HCT116 (cell line): ENCODE measurements around the gene PRRC2A. TPM values are rescaled to one million over a fixed set of nuclear protein-coding genes. Genes with fewer than 3 reads are reported as not detected.

Source experiments
- ATAC-seq: fragments of 200-7000 bp; cut with Tn5 transposase; 2 replicates; pipeline ENCODE4 v1.9.1; 2020; ENCODE audit warnings: mild to moderate bottlenecking, moderate library complexity
- BruUV-seq: library from RNA; stranded (reverse); fragments of 400-500 nt; replicated peaks from 2 replicates; lab custom pipeline; 2021; lab: Mats Ljungman, UMichigan
- CTCF ChIA-PET: fragments of 300-600 bp; sonication (Branson Sonifier 250); formaldehyde crosslinking; loops from one replicate; lab custom pipeline; 2021; ENCODE audit warnings: antibody characterized with exemption; lab: Charles Lee
- POLR2A ChIA-PET: fragments of 300-600, 350-600 bp; sonication (Branson Sonifier 250); formaldehyde crosslinking; loops from one replicate; lab custom pipeline; 2021; ENCODE audit warnings: antibody characterized with exemption; lab: Charles Lee
- RAD21 ChIA-PET, 2 experiments: fragments of 300-600 bp; sonication (Branson Sonifier 250); formaldehyde crosslinking; loops; one replicate each; lab custom pipeline; 2023; ENCODE audit warnings: low total read pairs in 2 of 2; ENCODE audit not compliant: uncharacterized antibody in 2 of 2, unreplicated experiment in 2 of 2, low non-redundant PET in 1 of 2; lab: Charles Lee
- DNase-seq: peaks from one replicate; pipeline ENCODE4 v3.0.0-alpha.2; 2010; ENCODE audit warnings: low read depth, low spot score
- H2AFZ ChIP-seq: fragments of 200-600 bp; shearing (Covaris generic), sonication (generic); 2 replicates; pipeline ENCODE4 v1.6.1; 2017; ENCODE audit warnings: low read depth, mixed run types, mixed read lengths, antibody characterized with exemption, low read length; ENCODE audit not compliant: poor library complexity, severe bottlenecking
- H3K27ac ChIP-seq: 2 replicates; pipeline ENCODE4 v1.5.1; 2012; ENCODE audit warnings: low read depth, low read length
- H3K27me3 ChIP-seq: fragments of 200-600 bp; sonication (generic); 2 replicates; pipeline ENCODE4 v1.6.1; 2016; ENCODE audit warnings: mixed run types, low read length, mixed read lengths; ENCODE audit not compliant: insufficient read depth
- H3K36me3 ChIP-seq, 2 experiments: fragments of 200-500 bp in 1 of 2; fragments of 200-600 bp in 1 of 2; sonication (Bioruptor generic) in 1 of 2; sonication (generic) in 1 of 2; 2 replicates each; pipeline versions ENCODE4 v1.5.1 to v1.6.1; 2014 to 2016; ENCODE audit warnings: low read length in 2 of 2, inconsistent platforms in 1 of 2, mixed read lengths in 1 of 2, mixed run types in 1 of 2; ENCODE audit not compliant: insufficient read depth in 2 of 2, control insufficient read depth in 1 of 2
- H3K4me1 ChIP-seq, 2 experiments: fragments of 200-600 bp in 1 of 2; sonication (generic) in 1 of 2; 2 replicates each; pipeline versions ENCODE4 v1.5.1 to v1.6.1; 2012 to 2017; ENCODE audit warnings: low read length in 2 of 2, inconsistent platforms in 1 of 2, mild to moderate bottlenecking in 1 of 2, mixed read lengths in 1 of 2, mixed run types in 1 of 2, moderate library complexity in 1 of 2; ENCODE audit not compliant: insufficient read depth in 2 of 2, control insufficient read depth in 1 of 2
- H3K4me2 ChIP-seq: fragments of 200-600 bp; sonication (generic); 2 replicates; pipeline ENCODE4 v1.6.1; 2017; ENCODE audit warnings: mixed run types, low read length, mixed read lengths
- H3K4me3 ChIP-seq, 2 experiments: fragments of 200-600 bp in 1 of 2; sonication (generic) in 1 of 2; replicated peaks in 1 of 2; 2 replicates each; pipeline ENCODE4 v1.5.1; 2011 to 2016; ENCODE audit warnings: low read length in 2 of 2, control low read depth in 1 of 2, low read depth in 1 of 2, mild to moderate bottlenecking in 1 of 2, mixed read lengths in 1 of 2, mixed run types in 1 of 2
- H3K79me2 ChIP-seq: fragments of 200-600 bp; sonication (generic); 2 replicates; pipeline ENCODE4 v1.6.1; 2017; ENCODE audit warnings: mild to moderate bottlenecking, mixed run types, low read length, moderate library complexity, mixed read lengths; ENCODE audit not compliant: insufficient read depth
- H3K9ac ChIP-seq: fragments of 200-600 bp; sonication (generic); 2 replicates; pipeline ENCODE4 v1.6.1; 2016; ENCODE audit warnings: low read length, mixed read lengths
- H3K9me2 ChIP-seq: fragments of 200-600 bp; sonication (generic), shearing (Covaris generic); 2 replicates; pipeline ENCODE4 v1.6.1; 2017; ENCODE audit warnings: mixed run types, mild to moderate bottlenecking, moderate library complexity; ENCODE audit not compliant: insufficient read depth
- H3K9me3 ChIP-seq, 2 experiments: fragments of 200-500 bp in 1 of 2; fragments of 200-600 bp in 1 of 2; sonication (Bioruptor generic) in 1 of 2; sonication (generic) in 1 of 2; 2 replicates each; pipeline ENCODE4 v1.6.1; 2014 to 2017; ENCODE audit warnings: low read length in 2 of 2, mixed read lengths in 2 of 2, inconsistent platforms in 1 of 2, low read depth in 1 of 2, mild to moderate bottlenecking in 1 of 2, mixed run types in 1 of 2, moderate library complexity in 1 of 2; ENCODE audit not compliant: control insufficient read depth in 1 of 2, insufficient read depth in 1 of 2
- H4K20me1 ChIP-seq: fragments of 200-600 bp; sonication (generic), shearing (Covaris generic); 2 replicates; pipeline ENCODE4 v1.6.1; 2017; ENCODE audit warnings: mixed run types, mild to moderate bottlenecking, moderate library complexity; ENCODE audit not compliant: insufficient read depth
- ATF3 ChIP-seq: IDR thresholded peaks from 2 replicates; pipeline ENCODE4 v1.6.1; 2012
- CEBPB ChIP-seq: IDR thresholded peaks from 2 replicates; pipeline ENCODE4 v1.6.1; 2012; ENCODE audit warnings: low read depth
- EGR1 ChIP-seq: IDR thresholded peaks from 2 replicates; pipeline ENCODE4 v1.6.1; 2012; ENCODE audit warnings: low read depth
- EZH2 ChIP-seq: fragments of 200-600 bp; sonication (generic); IDR thresholded peaks from 2 replicates; pipeline ENCODE4 v1.6.1; 2017; ENCODE audit warnings: antibody characterized with exemption, mixed run types
- EZH2phosphoT487 ChIP-seq: fragments of 200-600 bp; IDR thresholded peaks from 2 replicates; pipeline ENCODE4 v1.6.1; 2018; ENCODE audit warnings: antibody characterized with exemption, borderline replicate concordance
- MAX ChIP-seq: IDR thresholded peaks from 2 replicates; pipeline ENCODE4 v1.6.1; 2012
- POLR2A ChIP-seq: IDR thresholded peaks from 2 replicates; pipeline ENCODE4 v1.7.0; 2011; ENCODE audit warnings: borderline replicate concordance; ENCODE audit not compliant: insufficient read depth, insufficient read length; ENCODE audit errors: extremely low read depth
- SP1 ChIP-seq: IDR thresholded peaks from 2 replicates; pipeline ENCODE4 v1.6.1; 2012; ENCODE audit warnings: low read depth
- SRF ChIP-seq: IDR thresholded peaks from 2 replicates; pipeline ENCODE4 v1.6.1; 2012; ENCODE audit warnings: low read depth
- YY1 ChIP-seq: IDR thresholded peaks from 2 replicates; pipeline ENCODE4 v1.6.1; 2011; ENCODE audit warnings: low read length, low read depth, moderate library complexity, mild to moderate bottlenecking; ENCODE audit not compliant: insufficient replicate concordance; ENCODE audit errors: extremely low read depth
- ZFX ChIP-seq: fragments of 450-650 bp; IDR thresholded peaks from 2 replicates; pipeline ENCODE4 v1.6.1; 2017
- intact Hi-C: fragments of 100-400 bp; cut with micrococcal nuclease; formaldehyde crosslinking; loops from 2 replicates; pipeline ENCODE4 v1.10.0; 2022
- total RNA-seq: library from RNA; stranded (reverse); gene quantifications from one replicate; pipeline ENCODE4 v1.2.1, GENCODE V29; 2021; ENCODE audit not compliant: unreplicated experiment
- TF ChIP-seq, protein P1 (sequence below): IDR thresholded peaks from 2 replicates; pipeline ENCODE4 v1.6.1; 2011; ENCODE audit warnings: mild to moderate bottlenecking, low read length, moderate library complexity; ENCODE audit not compliant: insufficient replicate concordance; ENCODE audit errors: extremely low read depth

The PRRC2A gene
- total RNA-seq, 1 experiment from 2014 or later: 250 TPM

DNA sequence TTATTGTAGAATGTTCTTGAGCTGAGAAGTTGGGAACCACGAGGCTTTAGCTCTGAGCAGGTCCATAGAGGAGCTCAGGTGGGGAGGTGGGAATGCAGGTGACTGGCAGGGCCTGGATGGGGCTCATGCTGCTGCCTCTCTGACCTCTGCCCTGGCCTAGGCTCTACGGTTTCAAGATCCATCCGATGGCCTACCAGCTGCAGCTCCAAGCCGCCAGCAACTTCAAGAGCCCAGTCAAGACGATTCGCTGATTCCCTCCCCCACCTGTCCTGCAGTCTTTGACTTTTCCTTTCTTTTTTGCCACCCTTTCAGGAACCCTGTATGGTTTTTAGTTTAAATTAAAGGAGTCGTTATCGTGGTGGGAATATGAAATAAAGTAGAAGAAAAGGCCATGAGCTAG, 49.2 kb downstream of the PRRC2A start, which contains the start of gene LY6G5B:
TSS of gene LY6G5B (plus strand) at position 301 of the 400 bp plus-strand sequence. CDS start 975 bp downstream, outside the sequence.
- no peak for DNase-seq
- intact Hi-C loops: loop anchor here (5.0 kb wide), 2 partner anchors 68 to 228 kb away; partner anchors contain the start of genes CLIC1 and EHMT2
- Histone ChIP-seq H4K20me1 (no peaks in the 10 kb centered on the region), H3K9me3 (no peaks in the 10 kb centered on the region), H3K9me2 (no peaks in the 10 kb centered on the region), H3K27me3 (no peaks in the 10 kb centered on the region), H3K9ac (no peak within 1 kb of the TSS), H3K27ac (no peak within 1 kb of the TSS), H3K4me1 (peaks cover 0 to 5% of the 10 kb centered on the region in 2 experiments; a peak in 2 of 4 replicates), H3K79me2 (peaks cover 43% of the 10 kb centered on the region), H3K4me3 (no peak within 1 kb of the TSS)
- ChIA-PET RAD21 (no interaction called here), POLR2A (interaction anchor here (1.0 to 1.2 kb wide), 2 partner anchors 9 to 18 kb away, joined by 3 read pairs; partner anchors contain the start of gene C6orf47), CTCF (no interaction called here)
- TF ChIP-seq YY1 (no peak), SP1 (no peak), EZH2phosphoT487 (no peak), CEBPB (no peak), SRF (no peak), POLR2A (no peak), EGR1 (no peak), ZFX (no peak), ATF3 (no peak), MAX (no peak), EZH2 (no peak)
- TF ChIP-seq, protein P1, sequence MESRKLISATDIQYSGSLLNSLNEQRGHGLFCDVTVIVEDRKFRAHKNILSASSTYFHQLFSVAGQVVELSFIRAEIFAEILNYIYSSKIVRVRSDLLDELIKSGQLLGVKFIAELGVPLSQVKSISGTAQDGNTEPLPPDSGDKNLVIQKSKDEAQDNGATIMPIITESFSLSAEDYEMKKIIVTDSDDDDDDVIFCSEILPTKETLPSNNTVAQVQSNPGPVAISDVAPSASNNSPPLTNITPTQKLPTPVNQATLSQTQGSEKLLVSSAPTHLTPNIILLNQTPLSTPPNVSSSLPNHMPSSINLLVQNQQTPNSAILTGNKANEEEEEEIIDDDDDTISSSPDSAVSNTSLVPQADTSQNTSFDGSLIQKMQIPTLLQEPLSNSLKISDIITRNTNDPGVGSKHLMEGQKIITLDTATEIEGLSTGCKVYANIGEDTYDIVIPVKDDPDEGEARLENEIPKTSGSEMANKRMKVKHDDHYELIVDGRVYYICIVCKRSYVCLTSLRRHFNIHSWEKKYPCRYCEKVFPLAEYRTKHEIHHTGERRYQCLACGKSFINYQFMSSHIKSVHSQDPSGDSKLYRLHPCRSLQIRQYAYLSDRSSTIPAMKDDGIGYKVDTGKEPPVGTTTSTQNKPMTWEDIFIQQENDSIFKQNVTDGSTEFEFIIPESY: no peak
- TF ChIP-seq, all 23 proteins: peak for 0
- no TSS peak for BruUV-seq
- Histone ChIP-seq H2AFZ (no peak within 1 kb of the TSS), H3K36me3 (peaks cover 38 to 48% of the 10 kb centered on the region in 2 experiments), H3K4me2 (no peak within 1 kb of the TSS)
- ATAC-seq: no peak
